ENCODE measurements around the gene FUOM. TPM values are rescaled to one million over a fixed set of nuclear protein-coding genes. Genes with fewer than 3 reads are reported as not detected.
A peak's percentile ranks its signal among the peaks of the same experiment; 100 is the strongest.
"Not testable (repeated sequence)": the region's sequence is repeated elsewhere in the genome, so short reads cannot be mapped to it uniquely, and the experiment has no call there.

Gene FUOM
- total and polyA plus RNA-seq, 2 experiments from 2014 or later: 22.1 to 58.1 TPM

DNA sequence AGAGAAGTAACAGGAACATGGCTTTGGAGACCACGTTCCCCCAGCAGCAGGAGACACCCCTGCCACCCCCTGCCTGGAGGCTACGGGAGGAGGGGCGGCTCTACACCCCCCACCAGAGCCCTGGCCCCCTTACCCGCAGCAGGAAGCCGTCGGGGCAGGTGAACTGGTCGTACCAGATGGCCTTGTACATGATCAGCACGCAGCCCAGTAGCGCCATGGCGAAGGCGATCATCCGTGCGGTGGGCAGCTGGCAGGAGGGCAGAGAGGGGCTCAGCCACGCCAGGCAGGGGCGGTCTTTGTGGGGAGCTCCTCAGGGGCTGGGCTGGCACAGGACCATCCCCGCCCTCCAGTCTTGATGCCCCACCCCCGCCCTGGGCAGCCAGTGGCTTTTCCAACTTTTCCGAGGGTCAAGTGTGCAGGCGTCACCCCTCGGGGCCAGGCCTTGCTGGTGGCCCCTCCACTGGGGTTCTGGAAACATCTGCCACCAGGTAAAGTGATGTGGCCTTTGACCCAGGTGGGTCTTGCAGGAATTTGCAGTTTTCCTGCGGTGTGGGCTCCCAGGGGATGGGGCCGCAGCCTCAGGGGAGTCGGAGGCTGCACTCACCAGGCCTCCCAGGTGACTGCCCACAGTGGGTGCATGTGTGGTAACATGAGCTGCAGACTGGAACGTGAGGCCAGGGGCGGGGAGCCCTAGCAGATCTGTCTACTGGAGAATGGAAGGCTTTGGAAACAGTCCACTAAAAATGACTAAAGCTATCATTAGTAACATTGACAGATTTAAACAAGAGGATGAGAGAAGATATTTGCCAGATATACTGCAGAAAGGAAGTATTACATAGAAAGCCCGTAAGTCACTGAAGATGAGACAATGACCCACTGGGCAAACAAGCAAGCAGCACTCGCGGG, 30.8 kb downstream of the FUOM start:
- Histone ChIP-seq H3K27ac (no peak overlapping the region), H3K4me3 (no peak overlapping the region), H3K36me3 (no peaks in the 10 kb centered on the region), H3K9me3 (ENCODE audit: low read depth) (no peaks in the 10 kb centered on the region), H3K27me3 (peaks cover 63% of the 10 kb centered on the region), H3K4me1 (ENCODE audit: low read depth) (peaks cover 2% of the 10 kb centered on the region)
- no peak for DNase-seq (ENCODE audit: low read depth in 1 of 2, low spot score in 1 of 2)
- no peak for TF ChIP-seq CTCF (IDR thresholded peaks at IDR 0.05; ENCODE audit: low read depth, low read length)

DNA sequence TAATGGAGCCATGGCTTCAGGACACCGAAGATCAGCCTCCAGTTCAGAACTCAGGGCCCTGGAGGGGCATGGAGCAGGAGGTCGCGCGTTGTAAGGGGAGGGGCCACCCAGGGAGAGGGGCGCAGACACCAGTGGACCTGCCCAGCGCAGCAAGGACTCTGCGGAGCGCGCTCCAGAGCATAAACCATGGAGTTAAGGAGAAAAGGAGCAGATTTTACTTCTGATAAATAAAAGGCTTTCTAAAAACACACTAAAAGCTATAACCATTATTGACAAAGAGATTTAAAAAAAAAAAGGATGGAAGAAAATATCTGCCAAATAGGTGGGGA, 31.6 kb downstream of the FUOM start:
- Histone ChIP-seq H3K27ac (no peak overlapping the region), H3K9me3 (ENCODE audit: low read depth) (no peaks in the 10 kb centered on the region), H3K36me3 (no peaks in the 10 kb centered on the region), H3K4me1 (ENCODE audit: low read depth) (peaks cover 2% of the 10 kb centered on the region), H3K27me3 (peaks cover 55% of the 10 kb centered on the region), H3K4me3 (peak overlapping the region; percentile 28)
- DNase-seq (ENCODE audit: low read depth in 1 of 2, low spot score in 1 of 2): no peak
- TF ChIP-seq CTCF (IDR thresholded peaks at IDR 0.05; ENCODE audit: low read depth, low read length): no peak

DNA sequence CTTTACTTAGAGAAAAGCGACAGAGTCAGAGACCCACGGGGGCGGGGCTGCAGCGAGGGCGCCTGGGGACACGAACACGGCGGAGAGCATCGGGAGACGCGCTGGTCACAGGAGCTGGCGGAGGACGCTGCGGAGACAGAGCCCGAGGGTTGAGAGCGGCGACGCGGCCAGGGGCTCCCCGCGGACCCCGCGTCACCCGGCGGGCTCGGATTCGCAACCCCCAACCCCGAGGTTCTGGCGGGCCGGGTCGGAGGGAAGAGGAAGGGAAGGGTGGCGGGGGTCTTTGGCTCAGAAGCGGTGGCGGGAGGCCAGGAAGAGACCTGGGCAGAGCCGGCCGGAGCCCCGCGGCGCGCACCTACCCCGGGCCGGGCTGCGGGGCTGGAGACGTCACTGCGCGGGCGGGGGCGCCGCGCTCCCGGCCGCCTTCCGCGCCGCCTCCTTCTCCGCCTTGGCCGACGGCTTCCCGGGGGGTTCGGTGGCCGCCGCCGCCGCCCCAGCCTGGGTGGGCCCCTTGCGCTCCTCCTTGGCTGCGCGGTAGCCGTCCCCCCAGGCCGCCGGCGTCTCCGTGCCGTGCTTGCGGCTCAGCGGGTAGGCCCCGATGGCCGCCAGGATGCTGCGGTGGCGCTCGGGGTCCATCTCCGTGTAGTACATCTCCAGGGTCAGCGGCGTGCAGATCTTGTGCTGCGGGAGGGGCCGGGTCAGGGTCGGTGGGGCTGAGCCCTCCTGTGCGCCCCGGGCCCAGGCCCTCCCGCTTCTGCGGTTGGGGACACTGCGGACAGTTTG, 32.2 kb downstream of the FUOM start:
- peak overlapping the region; percentile 28 for H3K4me3 ChIP-seq
- peaks cover 50% of the 10 kb centered on the region for H3K27me3 ChIP-seq
- H3K9me3 ChIP-seq (ENCODE audit: low read depth): no peaks in the 10 kb centered on the region
- peaks cover 2% of the 10 kb centered on the region for H3K4me1 ChIP-seq (ENCODE audit: low read depth)
- no peak for TF ChIP-seq CTCF (IDR thresholded peaks at IDR 0.05; ENCODE audit: low read depth, low read length)
- H3K36me3 ChIP-seq: no peaks in the 10 kb centered on the region
- DNase-seq (ENCODE audit: low read depth in 1 of 2, low spot score in 1 of 2): peak in 1 of 2 donors; percentile 43
- H3K27ac ChIP-seq: no peak overlapping the region

GRCh38 chr10:133324857-133325260, 33.0 kb downstream of the FUOM start:
- no peak overlapping the region for H3K4me3 ChIP-seq
- no peak overlapping the region for H3K27ac ChIP-seq
- no peaks in the 10 kb centered on the region for H3K36me3 ChIP-seq
- peaks cover 50% of the 10 kb centered on the region for H3K27me3 ChIP-seq
- no peak for TF ChIP-seq CTCF (IDR thresholded peaks at IDR 0.05; ENCODE audit: low read depth, low read length)
- H3K4me1 ChIP-seq (ENCODE audit: low read depth): peaks cover 2% of the 10 kb centered on the region
- no peaks in the 10 kb centered on the region for H3K9me3 ChIP-seq (ENCODE audit: low read depth)
- no peak for DNase-seq (ENCODE audit: low read depth in 1 of 2, low spot score in 1 of 2)

DNA sequence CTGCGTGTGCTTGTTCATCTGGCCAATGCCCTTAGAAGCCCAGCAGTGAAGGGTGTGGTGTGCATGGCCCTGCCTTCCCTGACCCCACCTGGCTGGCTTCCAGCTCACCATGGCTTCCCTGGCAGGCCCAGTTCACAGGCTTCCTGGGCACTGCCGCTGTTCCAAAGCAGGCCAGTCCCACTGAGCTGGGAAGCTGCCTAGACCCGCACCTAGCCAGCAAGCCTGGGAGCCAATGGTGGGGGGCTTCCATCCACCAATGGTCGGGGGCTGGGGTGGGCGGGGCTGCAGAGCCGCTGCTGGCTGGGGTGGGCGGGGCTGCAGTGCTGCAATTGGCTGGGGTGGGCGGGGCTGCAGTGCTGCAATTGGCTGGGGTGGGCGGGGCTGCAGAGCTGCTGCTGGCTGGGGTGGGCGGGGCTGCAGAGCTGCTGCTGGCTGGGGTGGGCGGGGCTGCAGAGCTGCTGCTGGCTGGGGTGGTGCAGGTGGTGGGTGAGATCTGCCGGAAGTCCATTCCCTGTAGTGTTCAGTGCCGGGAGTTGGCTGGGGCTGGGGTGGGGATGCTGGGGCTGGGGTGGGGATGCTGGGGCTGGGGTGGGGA, 33.5 kb downstream of the FUOM start:
- no peak overlapping the region for H3K27ac ChIP-seq
- H3K27me3 ChIP-seq: peaks cover 46% of the 10 kb centered on the region
- DNase-seq (ENCODE audit: low read depth in 1 of 2, low spot score in 1 of 2): peak; percentile 59 to 81
- no peaks in the 10 kb centered on the region for H3K36me3 ChIP-seq
- H3K4me3 ChIP-seq: peak overlapping the region; percentile 15
- no peak for TF ChIP-seq CTCF (IDR thresholded peaks at IDR 0.05; ENCODE audit: low read depth, low read length)
- no peaks in the 10 kb centered on the region for H3K9me3 ChIP-seq (ENCODE audit: low read depth)
- peaks cover 2% of the 10 kb centered on the region for H3K4me1 ChIP-seq (ENCODE audit: low read depth)

GRCh38 chr10:133322064-133322709, 35.6 kb downstream of the FUOM start:
- not testable (repeated sequence) for H3K4me1 ChIP-seq (ENCODE audit: low read depth); H3K4me3 ChIP-seq; DNase-seq (ENCODE audit: low read depth in 1 of 2, low spot score in 1 of 2); H3K36me3 ChIP-seq; H3K9me3 ChIP-seq (ENCODE audit: low read depth); H3K27ac ChIP-seq
- peaks cover 25% of the 10 kb centered on the region for H3K27me3 ChIP-seq

DNA sequence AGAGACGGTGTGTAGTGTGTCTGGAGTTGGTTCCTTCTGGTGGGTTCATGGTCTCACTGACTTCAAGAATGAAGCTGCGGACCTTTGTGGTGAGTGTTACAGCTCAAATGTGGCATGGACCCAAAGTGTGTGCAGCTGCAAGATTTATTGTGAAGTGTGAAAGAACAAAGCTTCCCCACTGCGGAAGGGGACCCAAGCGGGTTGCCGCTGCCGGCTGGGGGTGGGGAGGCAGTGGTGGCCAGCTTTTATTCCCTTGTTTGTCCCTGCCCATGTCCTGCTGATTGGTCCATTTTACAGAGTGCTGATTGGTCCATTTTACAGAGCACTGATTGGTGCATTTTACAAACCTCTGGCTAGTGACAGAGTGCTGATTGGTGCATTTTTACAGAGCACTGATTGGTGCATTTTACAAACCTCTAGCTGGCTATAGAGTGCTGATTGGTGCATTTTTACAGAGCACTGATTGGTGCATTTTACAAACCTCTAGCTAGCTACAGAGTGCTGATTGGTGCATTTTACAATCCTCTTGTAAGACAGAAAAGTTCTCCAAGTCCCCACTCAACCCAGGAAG, 36.9 kb downstream of the FUOM start:
- not testable (repeated sequence) for DNase-seq (ENCODE audit: low read depth in 1 of 2, low spot score in 1 of 2); H3K9me3 ChIP-seq (ENCODE audit: low read depth); H3K27ac ChIP-seq; H3K36me3 ChIP-seq; H3K4me3 ChIP-seq; H3K4me1 ChIP-seq (ENCODE audit: low read depth)
- H3K27me3 ChIP-seq: peaks cover 12% of the 10 kb centered on the region

Data from cardiac muscle cell (in vitro differentiated cells and primary cell).